ENCODE data around the gene YLPM1.
"Not testable (repeated sequence)": the region's sequence is repeated elsewhere in the genome, so short reads cannot be mapped to it uniquely, and the experiment has no call there.

YLPM1 gene, protein sequence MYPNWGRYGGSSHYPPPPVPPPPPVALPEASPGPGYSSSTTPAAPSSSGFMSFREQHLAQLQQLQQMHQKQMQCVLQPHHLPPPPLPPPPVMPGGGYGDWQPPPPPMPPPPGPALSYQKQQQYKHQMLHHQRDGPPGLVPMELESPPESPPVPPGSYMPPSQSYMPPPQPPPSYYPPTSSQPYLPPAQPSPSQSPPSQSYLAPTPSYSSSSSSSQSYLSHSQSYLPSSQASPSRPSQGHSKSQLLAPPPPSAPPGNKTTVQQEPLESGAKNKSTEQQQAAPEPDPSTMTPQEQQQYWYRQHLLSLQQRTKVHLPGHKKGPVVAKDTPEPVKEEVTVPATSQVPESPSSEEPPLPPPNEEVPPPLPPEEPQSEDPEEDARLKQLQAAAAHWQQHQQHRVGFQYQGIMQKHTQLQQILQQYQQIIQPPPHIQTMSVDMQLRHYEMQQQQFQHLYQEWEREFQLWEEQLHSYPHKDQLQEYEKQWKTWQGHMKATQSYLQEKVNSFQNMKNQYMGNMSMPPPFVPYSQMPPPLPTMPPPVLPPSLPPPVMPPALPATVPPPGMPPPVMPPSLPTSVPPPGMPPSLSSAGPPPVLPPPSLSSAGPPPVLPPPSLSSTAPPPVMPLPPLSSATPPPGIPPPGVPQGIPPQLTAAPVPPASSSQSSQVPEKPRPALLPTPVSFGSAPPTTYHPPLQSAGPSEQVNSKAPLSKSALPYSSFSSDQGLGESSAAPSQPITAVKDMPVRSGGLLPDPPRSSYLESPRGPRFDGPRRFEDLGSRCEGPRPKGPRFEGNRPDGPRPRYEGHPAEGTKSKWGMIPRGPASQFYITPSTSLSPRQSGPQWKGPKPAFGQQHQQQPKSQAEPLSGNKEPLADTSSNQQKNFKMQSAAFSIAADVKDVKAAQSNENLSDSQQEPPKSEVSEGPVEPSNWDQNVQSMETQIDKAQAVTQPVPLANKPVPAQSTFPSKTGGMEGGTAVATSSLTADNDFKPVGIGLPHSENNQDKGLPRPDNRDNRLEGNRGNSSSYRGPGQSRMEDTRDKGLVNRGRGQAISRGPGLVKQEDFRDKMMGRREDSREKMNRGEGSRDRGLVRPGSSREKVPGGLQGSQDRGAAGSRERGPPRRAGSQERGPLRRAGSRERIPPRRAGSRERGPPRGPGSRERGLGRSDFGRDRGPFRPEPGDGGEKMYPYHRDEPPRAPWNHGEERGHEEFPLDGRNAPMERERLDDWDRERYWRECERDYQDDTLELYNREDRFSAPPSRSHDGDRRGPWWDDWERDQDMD (N-terminal part only)

DNA sequence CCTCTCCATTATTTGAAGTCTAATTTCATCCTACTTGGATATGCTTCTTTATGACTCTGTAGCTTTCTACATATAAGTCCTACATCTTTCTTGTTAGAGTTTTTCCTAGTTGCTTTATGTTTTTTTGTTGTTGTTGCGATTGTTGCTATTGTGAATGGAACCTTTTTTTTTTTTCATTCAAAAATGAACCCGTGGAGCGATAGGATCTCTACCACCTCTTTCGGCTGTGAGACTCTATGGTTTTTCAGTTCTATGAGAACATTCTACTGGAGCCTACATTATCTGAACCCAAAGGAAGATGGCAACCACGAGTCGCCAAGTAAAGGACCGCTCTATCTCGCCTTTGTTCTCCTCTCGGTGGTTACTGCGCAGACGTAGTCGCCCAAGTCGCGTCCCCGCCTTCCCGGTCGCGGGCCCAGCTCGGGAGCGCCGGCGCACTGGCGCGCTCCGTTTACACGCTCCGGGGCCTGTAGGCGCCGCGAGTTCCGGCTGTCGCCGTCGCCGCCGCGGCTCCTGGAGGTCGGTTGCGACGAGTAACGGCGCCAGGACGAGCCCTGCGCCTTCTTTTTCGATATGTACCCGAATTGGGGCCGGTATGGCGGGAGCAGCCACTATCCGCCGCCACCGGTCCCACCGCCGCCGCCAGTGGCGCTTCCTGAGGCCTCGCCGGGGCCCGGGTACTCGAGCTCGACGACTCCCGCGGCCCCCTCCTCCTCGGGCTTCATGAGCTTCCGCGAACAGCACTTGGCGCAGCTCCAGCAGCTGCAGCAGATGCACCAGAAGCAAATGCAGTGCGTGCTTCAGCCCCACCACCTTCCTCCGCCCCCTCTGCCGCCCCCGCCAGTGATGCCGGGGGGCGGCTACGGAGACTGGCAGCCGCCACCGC is at the start of gene YLPM1:
YLPM1 (plus strand) TSS at position 400 of the 886 bp plus-strand sequence; CDS start at position 574, 174 bp downstream.
- peak; percentile 97 for DNase-seq (ENCODE audit: low spot score)

- DNase-seq (ENCODE audit: low spot score): no peak
These were observed 49.8 kb upstream of the YLPM1 start for GRCh38 chr14:74713395-74713735.

DNA sequence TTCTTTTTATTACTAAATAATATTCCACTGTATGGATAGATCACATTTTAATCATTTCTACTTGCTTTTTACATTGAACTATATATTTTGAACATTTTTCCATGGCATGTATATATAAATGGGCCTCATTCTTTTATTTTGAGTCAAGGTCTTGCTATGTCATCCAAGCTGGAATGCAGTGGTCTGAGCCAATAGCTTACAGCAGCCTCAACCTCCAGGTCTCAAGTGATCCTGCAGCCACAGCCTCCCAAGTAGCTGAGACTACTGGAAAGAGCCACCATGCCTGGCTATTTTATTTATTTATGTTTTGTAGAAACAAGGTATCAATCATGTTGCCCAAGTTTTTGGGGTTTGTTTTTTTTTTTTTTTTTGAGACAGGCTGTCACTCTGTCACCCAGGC is 42.6 kb upstream of the YLPM1 start:
- no peak for DNase-seq (ENCODE audit: low spot score)

- no peak for DNase-seq (ENCODE audit: low spot score)
These were observed 40.0 kb upstream of the YLPM1 start for GRCh38 chr14:74723134-74723533.

DNA sequence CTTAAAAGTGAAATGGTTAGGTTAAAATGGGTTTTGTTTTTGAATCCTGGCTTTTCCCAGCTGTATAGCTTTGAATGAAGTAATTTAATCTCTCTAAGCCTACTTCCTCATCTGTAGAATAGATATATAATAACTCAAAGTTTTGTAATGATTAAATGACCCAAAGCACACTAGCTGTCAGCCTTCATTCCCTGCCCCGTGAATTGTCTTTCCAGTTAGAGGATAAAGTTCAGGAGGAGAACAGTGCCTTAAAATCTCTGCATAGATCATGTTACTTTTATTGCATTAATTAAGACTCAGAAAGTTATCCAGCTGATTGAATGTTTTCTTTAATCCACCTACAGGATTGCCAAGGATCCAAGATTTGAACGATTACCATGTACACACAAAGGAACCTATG is 30.7 kb upstream of the YLPM1 start:
- no peak for DNase-seq (ENCODE audit: low spot score)

GRCh38 chr14:74733221-74733620 is 29.9 kb upstream of the YLPM1 start:
- DNase-seq (ENCODE audit: low spot score): no peak

DNA sequence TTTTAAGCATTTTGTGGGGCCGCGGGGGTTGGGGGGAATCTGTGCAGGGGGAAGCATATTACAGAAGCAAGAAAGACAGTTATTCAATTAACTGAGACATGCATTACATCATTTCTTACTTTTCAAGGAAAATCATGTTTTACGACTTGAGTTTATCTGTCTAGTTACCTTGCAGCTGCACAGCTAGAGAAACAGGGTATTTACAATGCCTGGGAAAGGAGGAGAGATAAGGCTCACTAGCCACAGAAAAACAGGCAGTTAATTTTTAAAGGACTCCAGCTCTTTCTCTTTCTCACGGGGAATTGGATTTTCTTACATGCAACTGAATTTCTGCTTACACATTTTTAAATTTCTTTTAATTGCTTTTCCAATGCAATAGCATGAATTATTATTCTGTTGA is 28.0 kb upstream of the YLPM1 start:
- no peak for DNase-seq (ENCODE audit: low spot score)

DNA sequence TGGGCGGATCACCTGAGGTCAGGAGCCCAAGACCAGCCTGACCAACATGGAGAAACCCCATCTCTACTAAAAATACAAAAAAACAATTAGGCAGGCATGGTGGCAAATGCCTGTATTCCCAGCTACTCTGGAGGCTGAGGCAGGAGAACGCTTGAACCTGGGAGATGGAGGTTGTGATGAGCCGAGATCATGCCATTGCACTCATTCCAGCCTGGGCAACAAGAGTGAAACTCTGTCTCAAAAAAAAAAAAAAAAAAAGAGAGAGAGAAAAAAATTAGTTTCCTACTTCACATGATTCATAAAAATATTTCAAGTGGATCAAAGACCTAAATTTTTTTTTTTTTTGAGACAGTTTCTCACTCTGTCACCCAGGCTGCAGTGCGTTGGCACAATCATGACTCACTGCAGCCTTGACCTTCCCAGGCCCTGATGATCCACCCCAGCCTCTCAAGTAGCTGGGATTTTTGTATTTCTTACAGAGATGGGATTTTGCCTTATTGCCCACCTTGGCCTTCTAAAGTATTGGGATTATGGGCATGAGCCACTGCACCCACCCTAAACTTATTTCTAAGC is 25.3 kb upstream of the YLPM1 start:
- no peak for DNase-seq (ENCODE audit: low spot score)

GRCh38 chr14:74739293-74740030 is 23.7 kb upstream of the YLPM1 start:
- DNase-seq (ENCODE audit: low spot score): no peak

DNA sequence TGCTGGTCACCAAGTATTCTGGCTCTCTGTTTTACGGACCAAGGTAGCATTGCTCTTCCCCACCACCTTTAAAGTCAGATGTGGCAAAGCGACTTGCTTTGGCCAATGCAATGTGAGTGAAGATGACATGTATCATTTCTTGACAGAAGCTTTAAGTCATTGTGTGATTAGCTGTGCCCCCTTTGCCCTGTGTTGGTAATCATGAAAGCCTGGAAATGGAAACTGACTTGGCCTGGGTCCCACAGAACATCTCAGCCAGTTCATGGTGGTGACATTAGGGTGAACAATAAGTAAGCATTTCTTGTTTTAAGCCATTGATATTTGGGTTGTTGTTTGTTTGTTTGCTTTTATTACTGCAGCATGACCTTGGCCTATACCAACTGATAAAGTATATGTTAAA is 15.9 kb upstream of the YLPM1 start:
- DNase-seq (ENCODE audit: low spot score): no peak

DNA sequence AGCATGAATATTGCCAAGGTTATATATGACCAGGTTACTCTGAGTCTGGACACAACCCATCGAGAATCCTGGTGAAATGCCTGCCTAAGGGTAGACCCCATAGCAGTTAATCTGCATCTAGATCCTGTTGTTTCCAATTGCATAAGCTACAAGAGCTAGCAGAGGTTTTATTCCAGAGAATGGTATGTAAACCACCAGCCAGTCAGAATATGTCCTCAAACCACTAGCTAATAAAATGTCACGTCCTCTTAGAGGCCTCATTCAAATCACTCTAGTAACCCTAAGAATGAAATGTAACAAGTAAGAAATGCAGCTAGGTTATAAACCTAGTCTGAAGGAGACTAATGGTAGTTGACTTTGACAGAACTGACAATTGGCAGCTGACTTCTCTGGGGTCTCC is 9.0 kb upstream of the YLPM1 start:
- no peak for DNase-seq (ENCODE audit: low spot score)

DNA sequence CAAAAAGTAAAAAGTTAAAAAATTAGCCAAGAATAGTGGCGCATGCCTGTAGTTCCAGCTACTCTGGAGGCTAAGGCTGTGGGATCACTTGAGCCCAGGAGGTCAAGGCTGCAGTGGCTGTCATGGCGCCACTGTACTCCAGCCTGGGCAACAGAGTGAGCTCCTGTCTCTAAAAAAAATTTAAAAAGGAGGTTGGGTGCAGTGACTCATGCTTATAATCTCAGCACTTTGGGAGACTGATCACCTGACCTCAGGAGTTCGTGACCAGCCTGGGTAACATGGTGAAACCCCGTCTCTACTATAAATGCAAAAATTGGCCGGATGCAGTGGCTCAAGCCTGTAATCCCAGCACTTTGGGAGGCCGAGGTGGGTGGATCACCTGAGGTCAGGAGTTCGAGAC is 8.2 kb upstream of the YLPM1 start:
- DNase-seq (ENCODE audit: low spot score): no peak

- DNase-seq (ENCODE audit: low spot score): peak; percentile 57
These were observed 6.8 kb upstream of the YLPM1 start for GRCh38 chr14:74756326-74756725.

DNA sequence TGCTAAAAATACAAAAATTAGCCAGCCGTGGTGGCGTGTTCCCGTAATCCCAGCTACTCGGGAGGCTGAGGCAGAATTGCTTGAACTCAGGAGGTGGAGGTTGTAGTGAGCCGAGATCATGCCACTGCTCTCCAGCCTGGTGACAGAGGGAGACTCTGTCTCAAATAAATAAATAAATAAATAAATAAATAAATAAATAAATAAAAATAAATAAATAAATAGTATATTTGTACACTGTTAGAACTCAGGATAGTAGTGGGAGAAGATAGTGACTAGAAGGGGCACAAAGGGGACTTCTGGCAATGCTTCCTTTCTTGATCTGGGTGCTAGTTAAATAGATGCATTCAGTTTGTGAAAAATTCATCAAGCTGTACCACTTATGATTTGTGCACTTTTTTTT is 4.6 kb upstream of the YLPM1 start:
- not testable (repeated sequence) for DNase-seq (ENCODE audit: low spot score)

DNA sequence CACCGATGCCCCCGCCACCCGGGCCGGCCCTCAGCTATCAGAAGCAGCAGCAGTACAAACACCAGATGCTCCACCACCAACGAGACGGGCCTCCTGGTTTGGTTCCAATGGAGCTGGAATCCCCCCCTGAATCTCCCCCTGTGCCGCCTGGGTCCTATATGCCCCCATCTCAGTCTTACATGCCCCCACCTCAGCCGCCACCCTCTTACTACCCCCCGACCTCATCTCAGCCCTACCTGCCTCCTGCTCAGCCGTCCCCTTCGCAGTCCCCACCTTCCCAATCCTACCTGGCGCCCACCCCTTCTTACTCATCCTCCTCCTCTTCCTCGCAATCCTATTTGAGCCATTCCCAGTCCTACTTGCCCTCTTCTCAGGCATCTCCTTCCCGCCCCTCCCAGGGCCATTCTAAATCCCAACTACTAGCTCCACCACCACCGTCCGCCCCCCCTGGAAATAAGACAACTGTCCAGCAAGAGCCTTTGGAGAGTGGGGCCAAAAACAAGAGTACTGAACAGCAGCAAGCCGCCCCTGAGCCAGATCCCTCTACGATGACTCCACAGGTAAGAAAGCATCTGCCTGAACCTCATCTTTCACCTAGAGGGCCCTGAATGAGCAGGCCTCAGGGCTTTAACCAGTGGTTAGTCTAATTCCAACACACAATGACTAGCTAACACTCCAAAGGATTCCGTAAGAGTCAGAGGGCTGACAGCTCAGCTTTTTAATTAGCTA is 851 bp downstream of the YLPM1 start:
- no peak for DNase-seq (ENCODE audit: low spot score)

DNA sequence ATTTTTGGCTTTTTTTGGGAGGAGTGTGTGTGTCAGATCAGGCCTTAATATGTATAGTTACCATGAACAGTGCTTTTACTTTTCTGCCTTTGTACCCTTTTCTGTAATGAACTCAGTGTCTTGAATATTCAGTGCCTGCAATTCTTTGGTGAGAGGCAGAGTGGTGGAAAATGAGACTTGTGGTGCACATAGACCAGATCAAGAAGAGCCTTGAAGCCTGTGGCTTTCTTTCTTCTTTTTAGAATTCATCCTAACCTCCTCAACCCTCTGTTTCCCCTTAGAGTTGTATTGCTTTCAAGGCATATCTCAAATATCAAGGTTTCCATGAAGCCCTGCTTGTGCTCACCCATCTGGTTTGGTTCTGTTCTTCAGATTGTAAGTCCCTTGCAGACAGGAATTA is 2.6 kb downstream of the YLPM1 start:
- no peak for DNase-seq (ENCODE audit: low spot score)

DNA sequence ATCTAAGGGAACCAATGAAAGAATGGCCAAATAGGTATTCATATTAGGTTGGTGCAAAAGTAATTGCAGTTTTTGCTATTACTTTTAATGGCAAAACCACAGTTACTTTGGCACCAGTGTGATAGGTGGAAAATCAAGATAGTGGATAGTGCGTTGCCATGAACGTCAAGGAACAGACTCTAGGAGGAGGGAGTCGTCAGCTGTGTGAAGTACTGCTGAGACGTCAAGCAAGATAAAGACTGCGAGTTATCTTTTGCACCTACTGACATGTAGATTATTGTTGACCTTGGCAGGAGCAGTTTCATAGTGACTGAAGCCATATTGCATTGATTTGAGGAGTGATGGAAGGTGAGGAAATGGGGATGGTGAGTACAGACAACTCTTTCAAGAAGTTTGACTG is 8.3 kb downstream of the YLPM1 start:
- no peak for DNase-seq (ENCODE audit: low spot score)

DNA sequence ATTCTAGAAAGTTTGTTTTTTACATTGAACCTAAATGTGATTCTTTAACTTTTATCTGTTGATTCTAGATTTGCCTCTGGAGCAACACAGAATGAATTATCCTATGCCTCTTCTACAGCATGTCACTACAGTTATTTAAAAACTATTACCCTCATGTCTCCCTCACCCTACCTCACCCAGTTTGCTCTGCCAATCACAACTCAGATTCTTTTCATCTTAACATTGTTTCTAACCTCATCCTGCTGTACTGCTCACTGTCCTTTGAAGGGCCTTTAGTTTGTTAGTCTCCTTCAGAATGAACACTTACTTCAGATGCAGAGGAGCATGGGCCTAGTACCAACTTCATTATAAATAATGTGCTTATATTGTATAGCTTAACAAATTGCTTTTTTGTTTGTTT is 21.5 kb downstream of the YLPM1 start:
- DNase-seq (ENCODE audit: low spot score): no peak

DNA sequence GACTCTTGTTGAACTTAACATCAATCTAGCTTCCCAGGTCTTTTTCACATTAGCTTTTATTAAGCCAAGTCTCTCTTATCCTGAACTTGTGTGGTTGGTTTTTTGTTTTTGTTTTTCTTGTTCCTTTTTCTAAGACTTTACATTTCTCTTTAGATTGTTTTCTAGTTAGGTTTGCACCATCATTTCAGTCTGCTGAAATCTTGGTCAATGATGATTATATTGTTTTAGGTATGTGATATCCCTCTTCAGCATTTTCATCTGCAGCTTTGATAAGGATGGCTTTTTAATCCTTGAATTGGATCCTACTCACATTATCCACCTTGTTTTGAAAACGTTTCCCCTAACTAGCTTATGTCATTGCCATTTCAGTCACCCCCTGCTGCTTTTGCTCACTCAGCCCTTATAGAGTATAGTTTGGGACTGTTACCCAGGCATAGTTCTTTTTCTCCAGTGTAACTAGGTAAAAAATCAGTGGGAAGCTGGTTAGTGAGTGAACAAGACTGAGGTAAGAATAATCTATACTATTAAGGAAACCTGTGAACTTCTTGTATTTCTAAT is 22.0 kb downstream of the YLPM1 start:
- DNase-seq (ENCODE audit: low spot score): no peak

Measured in iPS-NIHi11 (cell line).